WTC11 (cell line): ENCODE measurements around the gene SPDEF.

Experiments
- ATF1 ChIP-seq: sonication (generic); formaldehyde crosslinking; IDR thresholded peaks from 2 replicates; pipeline ENCODE4 v1.8.1; 2023; ENCODE audit warnings: mild to moderate bottlenecking, moderate library complexity, missing genetic modification reagents
- CBFB ChIP-seq: sonication (generic); formaldehyde crosslinking; IDR thresholded peaks from 2 replicates; pipeline ENCODE4 v1.8.1; 2022; ENCODE audit warnings: mild to moderate bottlenecking, low read depth, missing genetic modification reagents
- FOXP1 ChIP-seq: sonication (generic); formaldehyde crosslinking; IDR thresholded peaks from 2 replicates; pipeline ENCODE4 v1.8.0; 2022; ENCODE audit warnings: missing genetic modification reagents, mild to moderate bottlenecking, moderate library complexity, borderline replicate concordance
- GRHL2 ChIP-seq: fragments of 250-450 bp; sonication (Bioruptor Pico); IDR thresholded peaks from 2 replicates; pipeline ENCODE4 v1.8.0; 2022; ENCODE audit warnings: mild to moderate bottlenecking, moderate library complexity; ENCODE audit not compliant: insufficient replicate concordance, severe bottlenecking
- JUN ChIP-seq: sonication (generic); formaldehyde crosslinking; IDR thresholded peaks from 2 replicates; pipeline ENCODE4 v1.8.0; 2023; ENCODE audit warnings: mild to moderate bottlenecking, missing genetic modification reagents
- MAX ChIP-seq: sonication (generic); formaldehyde crosslinking; IDR thresholded peaks from 2 replicates; pipeline ENCODE4 v1.8.0; 2022; ENCODE audit warnings: mild to moderate bottlenecking, missing genetic modification reagents
- MYBL2 ChIP-seq: sonication (generic); formaldehyde crosslinking; IDR thresholded peaks from 2 replicates; pipeline ENCODE4 v1.8.1; 2023; ENCODE audit warnings: mild to moderate bottlenecking, moderate library complexity, missing genetic modification reagents
- SP1 ChIP-seq: sonication (generic); formaldehyde crosslinking; conservative IDR thresholded peaks from 2 replicates; pipeline ENCODE4 v1.8.1; 2022; ENCODE audit warnings: missing genetic modification reagents
- TCF7 ChIP-seq: sonication (generic); formaldehyde crosslinking; IDR thresholded peaks from 2 replicates; pipeline ENCODE4 v1.8.0; 2022; ENCODE audit warnings: mild to moderate bottlenecking, low read depth, missing genetic modification reagents, moderate library complexity
- TEAD4 ChIP-seq: sonication (generic); formaldehyde crosslinking; IDR thresholded peaks from 2 replicates; pipeline ENCODE4 v1.8.0; 2022; ENCODE audit warnings: mild to moderate bottlenecking, missing genetic modification reagents
- USF2 ChIP-seq: sonication (generic); formaldehyde crosslinking; IDR thresholded peaks from 2 replicates; pipeline ENCODE4 v1.8.1; 2023; ENCODE audit warnings: mild to moderate bottlenecking, missing genetic modification reagents, moderate library complexity
- ZNF281 ChIP-seq: sonication (generic); formaldehyde crosslinking; IDR thresholded peaks from 2 replicates; pipeline ENCODE4 v1.8.0; 2023; ENCODE audit warnings: mild to moderate bottlenecking, missing genetic modification reagents
- TF ChIP-seq, protein P1 (sequence below): fragments of 200-600 bp; IDR thresholded peaks from 2 replicates; pipeline ENCODE4 v1.8.0; 2022; ENCODE audit warnings: antibody characterized with exemption
- TF ChIP-seq, protein P2 (sequence below): sonication (generic); formaldehyde crosslinking; IDR thresholded peaks from 2 replicates; pipeline ENCODE4 v1.8.1; 2023; ENCODE audit warnings: mild to moderate bottlenecking, missing genetic modification reagents

GRCh38 chr6:34558172-34558714, 2.1 kb upstream of the SPDEF start:
- TF ChIP-seq, protein P1, sequence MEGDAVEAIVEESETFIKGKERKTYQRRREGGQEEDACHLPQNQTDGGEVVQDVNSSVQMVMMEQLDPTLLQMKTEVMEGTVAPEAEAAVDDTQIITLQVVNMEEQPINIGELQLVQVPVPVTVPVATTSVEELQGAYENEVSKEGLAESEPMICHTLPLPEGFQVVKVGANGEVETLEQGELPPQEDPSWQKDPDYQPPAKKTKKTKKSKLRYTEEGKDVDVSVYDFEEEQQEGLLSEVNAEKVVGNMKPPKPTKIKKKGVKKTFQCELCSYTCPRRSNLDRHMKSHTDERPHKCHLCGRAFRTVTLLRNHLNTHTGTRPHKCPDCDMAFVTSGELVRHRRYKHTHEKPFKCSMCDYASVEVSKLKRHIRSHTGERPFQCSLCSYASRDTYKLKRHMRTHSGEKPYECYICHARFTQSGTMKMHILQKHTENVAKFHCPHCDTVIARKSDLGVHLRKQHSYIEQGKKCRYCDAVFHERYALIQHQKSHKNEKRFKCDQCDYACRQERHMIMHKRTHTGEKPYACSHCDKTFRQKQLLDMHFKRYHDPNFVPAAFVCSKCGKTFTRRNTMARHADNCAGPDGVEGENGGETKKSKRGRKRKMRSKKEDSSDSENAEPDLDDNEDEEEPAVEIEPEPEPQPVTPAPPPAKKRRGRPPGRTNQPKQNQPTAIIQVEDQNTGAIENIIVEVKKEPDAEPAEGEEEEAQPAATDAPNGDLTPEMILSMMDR, result no peak
- TF ChIP-seq CBFB, result no peak
- no peak for TF ChIP-seq GRHL2
- no peak for TF ChIP-seq USF2
- no peak for TF ChIP-seq SP1
- TF ChIP-seq, protein P2, sequence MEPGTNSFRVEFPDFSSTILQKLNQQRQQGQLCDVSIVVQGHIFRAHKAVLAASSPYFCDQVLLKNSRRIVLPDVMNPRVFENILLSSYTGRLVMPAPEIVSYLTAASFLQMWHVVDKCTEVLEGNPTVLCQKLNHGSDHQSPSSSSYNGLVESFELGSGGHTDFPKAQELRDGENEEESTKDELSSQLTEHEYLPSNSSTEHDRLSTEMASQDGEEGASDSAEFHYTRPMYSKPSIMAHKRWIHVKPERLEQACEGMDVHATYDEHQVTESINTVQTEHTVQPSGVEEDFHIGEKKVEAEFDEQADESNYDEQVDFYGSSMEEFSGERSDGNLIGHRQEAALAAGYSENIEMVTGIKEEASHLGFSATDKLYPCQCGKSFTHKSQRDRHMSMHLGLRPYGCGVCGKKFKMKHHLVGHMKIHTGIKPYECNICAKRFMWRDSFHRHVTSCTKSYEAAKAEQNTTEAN, result no peak
- no peak for TF ChIP-seq MAX (CRISPR knock-in tag)
- no peak for TF ChIP-seq ZNF281
- no peak for TF ChIP-seq FOXP1 (CRISPR knock-in tag)
- TF ChIP-seq TCF7, result no peak
- no peak for TF ChIP-seq JUN (CRISPR knock-in tag)
- TF ChIP-seq TEAD4 (CRISPR knock-in tag), result no peak
- no peak for TF ChIP-seq MYBL2 (CRISPR knock-in tag)
- TF ChIP-seq ATF1 (CRISPR knock-in tag), result no peak
